Kidney epithelial cell (primary cell): ENCODE measurements around the gene IFITM5. TPM values are rescaled to one million over a fixed set of nuclear protein-coding genes. Genes with fewer than 3 reads are reported as not detected.

Experiments used
- DNase-seq: peaks from one replicate; pipeline ENCODE4 v3.0.0-alpha.2; 2010; ENCODE audit warnings: low read depth
- H3K27me3 ChIP-seq: 2 replicates; pipeline ENCODE4 v1.6.0; 2011; ENCODE audit warnings: low read length; ENCODE audit not compliant: control insufficient read depth, insufficient read depth
- H3K36me3 ChIP-seq: 2 replicates; pipeline ENCODE4 v1.5.1; 2011; ENCODE audit warnings: low read length; ENCODE audit not compliant: control insufficient read depth, insufficient read depth
- H3K4me3 ChIP-seq: 2 replicates; pipeline ENCODE4 v1.5.1; 2011; ENCODE audit warnings: low read depth, mild to moderate bottlenecking, control low read depth, low read length
- CTCF ChIP-seq: IDR thresholded peaks from 2 replicates; pipeline ENCODE4 v1.5.1; 2011; ENCODE audit warnings: mild to moderate bottlenecking, moderate library complexity, low read length, control low read depth, inconsistent platforms; ENCODE audit not compliant: insufficient read depth, poor library complexity, severe bottlenecking
- total RNA-seq: library from RNA; depleted of rRNA; stranded (reverse); fragments of >200 nt; gene quantifications from 2 replicates; pipeline ENCODE4 v1.2.3, GENCODE V29; 2015

IFITM5 gene
- total RNA-seq, 1 donor from 2014 or later = not detected

GRCh38 chr11:256952-257737, 42.2 kb downstream of the IFITM5 start:
- Histone ChIP-seq H3K27me3 (peaks cover 2% of the 10 kb centered on the region), H3K36me3 (peaks cover 2% of the 10 kb centered on the region), H3K4me3 (no peak overlapping the region)
- no peak for TF ChIP-seq CTCF
- no peak for DNase-seq

DNA sequence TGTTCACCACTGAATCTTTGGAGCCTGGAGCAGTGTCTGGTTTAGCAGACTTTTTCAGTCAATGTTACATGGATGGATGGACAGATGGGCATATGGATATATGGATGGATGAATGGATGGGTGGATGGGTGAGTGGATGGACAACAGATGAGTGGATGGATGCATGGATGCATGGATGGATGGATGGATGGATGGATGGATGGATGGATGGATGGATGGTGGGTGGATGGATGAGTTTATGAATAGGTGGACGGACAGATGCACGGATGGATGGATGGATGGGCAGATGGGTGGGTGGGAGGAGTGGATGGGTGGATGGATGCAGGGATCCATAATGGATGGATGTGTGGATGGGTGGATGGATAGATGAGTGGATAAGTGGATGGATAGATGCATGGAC, 43.5 kb downstream of the IFITM5 start:
- no peak for TF ChIP-seq CTCF
- H3K36me3 ChIP-seq = peaks cover 2% of the 10 kb centered on the region
- DNase-seq = no peak

GRCh38 chr11:255176-255575, 44.1 kb downstream of the IFITM5 start:
- no peak for TF ChIP-seq CTCF
- Histone ChIP-seq H3K27me3 (peaks cover 2% of the 10 kb centered on the region), H3K36me3 (peaks cover 2% of the 10 kb centered on the region), H3K4me3 (no peak overlapping the region)
- DNase-seq = no peak

More for the DNA sequence above, 43.5 kb downstream of the IFITM5 start:
- no peak overlapping the region for H3K4me3 ChIP-seq
- H3K27me3 ChIP-seq = peaks cover 2% of the 10 kb centered on the region

DNA sequence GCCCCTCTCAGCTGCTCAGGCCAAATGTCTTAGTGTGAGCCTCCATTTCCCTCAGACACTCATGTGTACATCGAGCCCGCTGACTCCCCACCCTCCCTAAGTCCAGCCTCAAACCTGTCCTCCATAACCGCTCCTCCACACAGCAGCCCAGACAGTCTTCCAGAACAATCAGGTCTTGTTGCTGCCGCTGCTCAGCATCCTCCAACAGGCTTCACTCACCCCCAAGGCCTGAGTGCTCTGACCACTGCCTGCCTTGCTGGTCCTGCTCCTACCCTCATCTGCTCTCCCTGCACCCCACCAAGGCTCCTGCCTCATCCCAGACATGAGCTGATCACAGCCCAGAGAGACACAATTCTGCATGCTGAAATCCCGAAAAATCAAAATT, 45.4 kb downstream of the IFITM5 start:
- no peak for DNase-seq
- Histone ChIP-seq H3K36me3 (peaks cover 2% of the 10 kb centered on the region), H3K27me3 (peaks cover 2% of the 10 kb centered on the region), H3K4me3 (no peak overlapping the region)
- no peak for TF ChIP-seq CTCF

GRCh38 chr11:253160-253885, 46.0 kb downstream of the IFITM5 start:
- no peak for TF ChIP-seq CTCF
- no peak for DNase-seq
- Histone ChIP-seq H3K36me3 (peaks cover 3% of the 10 kb centered on the region), H3K4me3 (no peak overlapping the region), H3K27me3 (peaks cover 2% of the 10 kb centered on the region)

- no peak for DNase-seq
- H3K27me3 ChIP-seq = no peaks in the 10 kb centered on the region
- H3K4me3 ChIP-seq = no peak overlapping the region
- peaks cover 3% of the 10 kb centered on the region for H3K36me3 ChIP-seq
- no peak for TF ChIP-seq CTCF
These were observed 46.7 kb downstream of the IFITM5 start for GRCh38 chr11:252666-253065.
